HepG2 (cell line): ENCODE results near the gene PDGFD. TPM values are rescaled to one million over a fixed set of nuclear protein-coding genes. Genes with fewer than 3 reads are reported as not detected.

ENCODE experiments used
- ATAC-seq: fragments of 200-7000 bp; cut with Tn5 transposase; 3 replicates; pipeline ENCODE4 v1.9.1; 2020; ENCODE audit warnings: mild to moderate bottlenecking, moderate library complexity
- BruUV-seq: library from RNA; stranded (reverse); fragments of 400-500 nt; replicated peaks from 2 replicates; lab custom pipeline; 2021; lab: Mats Ljungman, UMichigan
- CTCF ChIA-PET: fragments of 300-600 bp; formaldehyde crosslinking; extraction: SDS; loops from one replicate; lab custom pipeline; 2021; ENCODE audit warnings: low total read pairs, inconsistent platforms, low intra/inter-chr PET ratio; lab: Yijun Ruan, JAX
- POLR2A ChIA-PET: fragments of 350-600 bp; sonication (Branson Sonifier 250); formaldehyde crosslinking; loops from one replicate; lab custom pipeline; 2020; ENCODE audit warnings: antibody characterized with exemption, inconsistent platforms; lab: Yijun Ruan, JAX
- DNase-seq: peaks from one replicate; pipeline ENCODE4 v3.0.0-alpha.2; 2015; ENCODE audit warnings: low spot score
- FAIRE-seq: peaks from 3 replicates; lab custom pipeline; 2011; peaks lifted over from hg19 to GRCh38; lab: Jason Lieb, UNC
- H2AFZ ChIP-seq: one replicate; pipeline ENCODE4 v1.6.1; 2011; ENCODE audit warnings: low read length, inconsistent platforms
- H3K27ac ChIP-seq: fragments of 300-600 bp; 3 replicates; pipeline ENCODE4 v1.8.0; 2011; ENCODE audit warnings: mixed run types, mild to moderate bottlenecking, mixed read lengths, low read length, inconsistent platforms; ENCODE audit not compliant: insufficient read depth; ENCODE audit errors: extremely low read length
- H3K27me3 ChIP-seq, 2 experiments: fragments of 200-600 bp in 1 of 2; 2 replicates in 1 of 2; 3 replicates in 1 of 2; pipeline versions ENCODE4 v1.6.0 to v1.8.0; 2011; ENCODE audit warnings: low read length in 2 of 2, mild to moderate bottlenecking in 2 of 2, moderate library complexity in 2 of 2, inconsistent platforms in 1 of 2; ENCODE audit not compliant: insufficient read depth in 2 of 2, control insufficient read depth in 1 of 2
- H3K36me3 ChIP-seq, 2 experiments: fragments of 200-600 bp in 1 of 2; replicated peaks in 1 of 2; 2 replicates in 1 of 2; 3 replicates in 1 of 2; pipeline versions ENCODE4 v1.5.1 to v1.8.0; 2011; ENCODE audit warnings: low read length in 2 of 2, inconsistent platforms in 1 of 2; ENCODE audit not compliant: insufficient read depth in 2 of 2, control insufficient read depth in 1 of 2
- H3K4me1 ChIP-seq: 2 replicates; pipeline ENCODE4 v1.5.1; 2012; ENCODE audit warnings: low read length, inconsistent platforms; ENCODE audit not compliant: insufficient read depth
- H3K4me2 ChIP-seq: 2 replicates; pipeline ENCODE4 v1.6.0; 2011; ENCODE audit warnings: low read depth, low read length, inconsistent platforms
- H3K4me3 ChIP-seq, 3 experiments: fragments of 200-600 bp in 1 of 3; sonication (generic), shearing (Covaris generic) in 1 of 3; replicated peaks in 1 of 3; 2 replicates each; pipeline ENCODE4 v1.5.1; 2011 to 2016; ENCODE audit warnings: low read length in 3 of 3, inconsistent platforms in 2 of 3, low read depth in 2 of 3, mild to moderate bottlenecking in 2 of 3, control low read depth in 1 of 3, mixed read lengths in 1 of 3; ENCODE audit not compliant: insufficient read depth in 1 of 3
- H3K79me2 ChIP-seq: one replicate; pipeline ENCODE4 v1.6.1; 2011; ENCODE audit warnings: low read length, inconsistent platforms; ENCODE audit not compliant: insufficient read depth
- H3K9ac ChIP-seq: 2 replicates; pipeline ENCODE4 v1.6.0; 2011; ENCODE audit warnings: mild to moderate bottlenecking, low read depth, low read length, inconsistent platforms; ENCODE audit not compliant: insufficient read depth
- H3K9me3 ChIP-seq: 2 replicates; pipeline ENCODE4 v1.5.1; 2012; ENCODE audit warnings: mild to moderate bottlenecking, low read length
- H4K20me1 ChIP-seq: 2 replicates; pipeline ENCODE4 v1.6.0; 2011; ENCODE audit warnings: inconsistent platforms, mild to moderate bottlenecking, low read length, moderate library complexity; ENCODE audit not compliant: insufficient read depth
- ASH2L ChIP-seq: fragments of 300-600, 200-600 bp; sonication (generic); IDR thresholded peaks from 2 replicates; pipeline ENCODE4 v1.7.0; 2017; ENCODE audit warnings: low read depth, mild to moderate bottlenecking, moderate library complexity, mixed read lengths, low read length; ENCODE audit not compliant: insufficient read length
- IRF2 ChIP-seq: IDR thresholded peaks from 2 replicates; pipeline ENCODE4 v1.6.1; 2018; ENCODE audit warnings: missing genetic modification reagents, missing compliant biosample characterization
- KDM6A ChIP-seq: IDR thresholded peaks from 2 replicates; pipeline ENCODE4 v1.6.1; 2016; ENCODE audit warnings: low read depth
- MEIS2 ChIP-seq: sonication (generic); formaldehyde crosslinking; IDR thresholded peaks from 2 replicates; pipeline ENCODE4 v1.9.0; 2021; ENCODE audit warnings: mild to moderate bottlenecking, missing genetic modification reagents
- NFYC ChIP-seq: IDR thresholded peaks from 2 replicates; pipeline ENCODE4 v1.6.1; 2016; ENCODE audit warnings: missing genetic modification reagents, missing compliant biosample characterization
- NKX3-1 ChIP-seq: sonication (generic); formaldehyde crosslinking; IDR thresholded peaks from 2 replicates; pipeline ENCODE4 v1.5.0; 2020; ENCODE audit warnings: missing genetic modification reagents
- POLR2G ChIP-seq: fragments of 200-400 bp; formaldehyde crosslinking; IDR thresholded peaks from 2 replicates; pipeline ENCODE4 v1.6.1; 2018; ENCODE audit warnings: mild to moderate bottlenecking, low read depth, low read length, moderate library complexity
- RAD51 ChIP-seq: fragments of 450-650 bp; IDR thresholded peaks from 2 replicates; pipeline ENCODE4 v1.6.1; 2016; ENCODE audit warnings: borderline replicate concordance
- RFXAP ChIP-seq: sonication (generic); formaldehyde crosslinking; IDR thresholded peaks from 2 replicates; pipeline ENCODE4 v1.4.0; 2020; ENCODE audit warnings: missing genetic modification reagents, borderline replicate concordance
- SMAD3 ChIP-seq: sonication (generic); formaldehyde crosslinking; IDR thresholded peaks from 2 replicates; pipeline ENCODE4 v1.4.0; 2020; ENCODE audit warnings: missing genetic modification reagents
- SSRP1 ChIP-seq: IDR thresholded peaks from 2 replicates; pipeline ENCODE4 v1.6.1; 2016; ENCODE audit warnings: control low read depth
- YY1 ChIP-seq: IDR thresholded peaks from 2 replicates; pipeline ENCODE4 v1.6.1; 2011; ENCODE audit warnings: low read length, low read depth, moderate library complexity, mild to moderate bottlenecking; ENCODE audit not compliant: insufficient read depth, insufficient replicate concordance
- ZNF10 ChIP-seq: sonication (generic); formaldehyde crosslinking; IDR thresholded peaks from 2 replicates; pipeline ENCODE4 v1.4.0; 2020; ENCODE audit warnings: mild to moderate bottlenecking, low read depth, missing genetic modification reagents, borderline replicate concordance
- ZNF367 ChIP-seq: sonication (generic); formaldehyde crosslinking; IDR thresholded peaks from 2 replicates; pipeline ENCODE4 v1.4.0; 2020; ENCODE audit warnings: missing genetic modification reagents, borderline replicate concordance
- ZNF510 ChIP-seq: sonication (generic); formaldehyde crosslinking; IDR thresholded peaks from 2 replicates; pipeline ENCODE4 v1.4.0; 2020; ENCODE audit warnings: low read depth, mild to moderate bottlenecking, missing genetic modification reagents
- ZNF530 ChIP-seq: sonication (generic); formaldehyde crosslinking; IDR thresholded peaks from 2 replicates; pipeline ENCODE4 v1.5.0; 2020; ENCODE audit warnings: low read depth, mild to moderate bottlenecking, missing genetic modification reagents
- ZNF816 ChIP-seq: sonication (generic); formaldehyde crosslinking; IDR thresholded peaks from 2 replicates; pipeline ENCODE4 v1.8.0; 2022; ENCODE audit warnings: missing genetic modification reagents, mild to moderate bottlenecking, borderline replicate concordance
- ZSCAN20 ChIP-seq: sonication (generic); formaldehyde crosslinking; IDR thresholded peaks from 2 replicates; pipeline ENCODE4 v1.4.0; 2020; ENCODE audit warnings: missing genetic modification reagents, mild to moderate bottlenecking, borderline replicate concordance
- WGBS: methylation state at CpG from one replicate; pipeline ENCODE4 v1.1.6; 2017; ENCODE audit warnings: low lambda C conversion rate; 5-methylcytosine and 5-hydroxymethylcytosine counted together
- in situ Hi-C: cut with HindIII; loops from 2 replicates; pipeline ENCODE4 v1.10.0; 2017; ENCODE audit warnings: low pct_unique_long_range_greater_than_20kb; ENCODE audit not compliant: extremely low pct_ligation_motif_present
- intact Hi-C: fragments of 100-400 bp; cut with micrococcal nuclease; formaldehyde crosslinking; loops from one replicate; pipeline ENCODE4 v1.10.0; 2022; ENCODE audit not compliant: unreplicated experiment
- polyA plus RNA-seq, 8 experiments: library from polyadenylated mRNA; depleted of rRNA in 3 of 8; stranded (reverse) in 7 of 8; unstranded in 1 of 8; fragments of >200 nt; fragmentation: Illumina TruSeq in 4 of 8; extraction: Trizol in 4 of 8; gene quantifications; 2 replicates each; pipeline versions ENCODE4 v1.2.1 to v1.2.3, GENCODE V29; 2011 to 2016; ENCODE audit warnings: low read depth in 4 of 8, missing spikeins in 1 of 8, mixed read lengths in 1 of 8; ENCODE audit not compliant: insufficient read depth in 1 of 8
- total RNA-seq, 5 experiments: library from RNA; depleted of rRNA; stranded (reverse); fragments of >200 nt; fragmentation: Illumina TruSeq; extraction: Trizol; gene quantifications; 2 replicates each; pipeline ENCODE4 v1.2.3, GENCODE V29; 2016; ENCODE audit warnings: low read depth in 1 of 5
- TF ChIP-seq, protein P1 (sequence below): sonication (generic); formaldehyde crosslinking; IDR thresholded peaks from 2 replicates; pipeline ENCODE4 v1.4.0; 2020; ENCODE audit warnings: missing genetic modification reagents

Gene PDGFD
- total and polyA plus RNA-seq, 2 of the 13 experiments (the other 11 are each of a cell fraction or from before 2014, with no cell fraction given), result 0.09 to 0.29 TPM

DNA sequence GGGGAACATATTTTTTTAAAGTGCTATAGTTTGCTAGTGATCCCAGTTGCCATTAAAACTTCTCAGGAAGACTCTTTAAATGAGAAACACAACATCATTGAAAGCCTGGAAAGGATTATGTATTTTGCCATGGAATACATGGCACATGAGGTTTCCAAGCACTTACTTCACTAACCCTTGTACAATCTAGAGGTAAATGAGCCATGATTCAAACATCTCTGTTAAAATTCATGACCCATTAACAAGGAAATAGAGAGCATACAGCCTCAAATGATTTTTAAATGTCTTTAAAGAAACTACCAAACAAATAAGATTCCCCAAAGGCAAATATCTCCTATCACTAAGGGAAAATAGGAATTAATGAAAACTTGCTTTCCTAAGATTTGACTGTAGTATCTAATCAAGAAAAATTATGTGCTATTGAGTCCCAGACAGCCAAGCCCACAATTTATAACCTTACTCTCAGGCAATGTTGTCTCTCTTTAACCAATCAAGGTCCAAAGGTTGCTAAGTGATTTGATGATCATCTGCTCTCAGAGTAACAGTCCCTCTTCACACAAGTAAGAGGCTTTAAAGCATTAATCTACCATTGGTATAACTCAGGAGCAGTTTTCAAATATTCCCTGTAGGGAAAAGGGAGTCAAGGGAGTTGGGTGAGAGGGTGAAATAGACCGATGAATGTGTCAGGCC, 219.6 kb downstream of the PDGFD start (continued):
- no peak for TF ChIP-seq ZSCAN20 (CRISPR knock-in tag)

DNA sequence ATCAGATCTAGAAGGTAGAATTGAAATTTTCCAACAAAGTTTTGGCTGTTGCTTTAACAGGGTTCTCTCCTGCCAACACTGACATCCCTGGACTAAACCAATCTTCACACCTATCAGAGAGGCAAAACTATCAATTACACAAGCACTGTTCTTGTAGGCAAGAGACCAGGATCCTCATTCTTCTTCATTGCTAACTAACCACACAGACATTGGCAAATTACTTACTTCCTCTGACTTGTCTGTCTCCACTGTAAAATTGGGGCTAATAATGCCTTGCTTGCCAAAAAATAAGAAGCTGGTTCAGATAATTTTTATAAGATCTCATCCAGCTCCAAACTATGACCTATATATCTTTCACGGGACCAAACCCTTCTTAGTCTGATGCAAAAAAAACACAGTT, 221.3 kb downstream of the PDGFD start:
- POLR2A ChIA-PET, result no interaction called here
- H3K79me2 ChIP-seq, result no peaks in the 10 kb centered on the region
- no TSS peak for BruUV-seq
- H3K27ac ChIP-seq, result no peak overlapping the region
- H3K36me3 ChIP-seq, result no peaks in the 10 kb centered on the region
- whole genome bisulfite sequencing, result 5% methylated on average over 1 of the region's 1 CpG
- CTCF ChIA-PET, result no interaction called here
- no peak overlapping the region for H2AFZ ChIP-seq
- H3K27me3 ChIP-seq, result no peaks in the 10 kb centered on the region
- H3K4me1 ChIP-seq, result no peaks in the 10 kb centered on the region
- in situ Hi-C loops, result no loop called here
- peaks cover 19% of the 10 kb centered on the region; the same call in 1 of the 2 replicates for H3K9me3 ChIP-seq
- TF ChIP-seq SSRP1 (CRISPR knock-in tag) (no peak), ZNF10 (CRISPR knock-in tag) (no peak), ZNF510 (CRISPR knock-in tag) (no peak), NFYC (no peak), RFXAP (no peak), IRF2 (CRISPR knock-in tag) (no peak)
- TF ChIP-seq, all 625 proteins: peak for 0
- FAIRE-seq (no peak), ATAC-seq (no peak), DNase-seq (no peak)
- Histone ChIP-seq H4K20me1 (no peaks in the 10 kb centered on the region), H3K4me2 (no peak overlapping the region), H3K9ac (no peak overlapping the region), H3K4me3 (no peak overlapping the region)
- intact Hi-C loops, result no loop called here

DNA sequence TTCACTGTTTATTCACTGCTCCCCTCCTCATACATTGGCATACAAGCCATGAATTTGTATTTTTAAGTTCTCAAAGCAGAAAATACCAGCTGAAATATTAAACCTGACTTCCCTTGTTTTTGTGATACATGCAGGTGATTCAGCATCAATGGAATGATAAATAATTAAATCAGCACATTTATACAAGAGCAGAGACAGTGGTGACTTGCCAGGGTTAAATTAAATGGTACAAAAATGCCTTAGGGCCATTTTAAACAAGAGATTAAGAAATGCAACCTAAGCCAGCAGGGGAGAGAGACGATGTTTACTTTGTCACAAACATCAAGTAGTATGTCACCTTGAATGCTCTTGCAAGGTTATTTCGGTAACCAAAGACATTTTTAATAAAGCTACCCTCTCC, 223.4 kb downstream of the PDGFD start:
- in situ Hi-C loops (no loop called here), intact Hi-C loops (no loop called here)
- DNase-seq (no peak), ATAC-seq (no peak), FAIRE-seq (no peak)
- 0% methylated on average over 2 of the region's 2 CpGs for whole genome bisulfite sequencing
- H3K27me3 ChIP-seq, result no peaks in the 10 kb centered on the region
- no TSS peak for BruUV-seq
- H3K27ac ChIP-seq, result no peak overlapping the region
- no peak overlapping the region for H3K4me2 ChIP-seq
- no peak overlapping the region for H3K9ac ChIP-seq
- H3K36me3 ChIP-seq, result no peaks in the 10 kb centered on the region
- peaks cover 20% of the 10 kb centered on the region; the same call in 1 of the 2 replicates for H3K9me3 ChIP-seq
- POLR2A ChIA-PET, result no interaction called here
- H3K79me2 ChIP-seq, result no peaks in the 10 kb centered on the region
- no peaks in the 10 kb centered on the region for H4K20me1 ChIP-seq
- no peak overlapping the region for H2AFZ ChIP-seq
- CTCF ChIA-PET, result no interaction called here
- H3K4me3 ChIP-seq, result no peak overlapping the region
- no peaks in the 10 kb centered on the region for H3K4me1 ChIP-seq
- no peak for TF ChIP-seq KDM6A (CRISPR knock-in tag)
- TF ChIP-seq RAD51, result no peak
- no peak for TF ChIP-seq NKX3-1 (CRISPR knock-in tag)
- TF ChIP-seq, protein P1, sequence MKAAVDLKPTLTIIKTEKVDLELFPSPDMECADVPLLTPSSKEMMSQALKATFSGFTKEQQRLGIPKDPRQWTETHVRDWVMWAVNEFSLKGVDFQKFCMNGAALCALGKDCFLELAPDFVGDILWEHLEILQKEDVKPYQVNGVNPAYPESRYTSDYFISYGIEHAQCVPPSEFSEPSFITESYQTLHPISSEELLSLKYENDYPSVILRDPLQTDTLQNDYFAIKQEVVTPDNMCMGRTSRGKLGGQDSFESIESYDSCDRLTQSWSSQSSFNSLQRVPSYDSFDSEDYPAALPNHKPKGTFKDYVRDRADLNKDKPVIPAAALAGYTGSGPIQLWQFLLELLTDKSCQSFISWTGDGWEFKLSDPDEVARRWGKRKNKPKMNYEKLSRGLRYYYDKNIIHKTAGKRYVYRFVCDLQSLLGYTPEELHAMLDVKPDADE, result no peak
- TF ChIP-seq POLR2G, result no peak
- TF ChIP-seq YY1, result no peak
- TF ChIP-seq ZNF816 (CRISPR knock-in tag), result no peak
- no peak for TF ChIP-seq ZNF367 (CRISPR knock-in tag)
- no peak for TF ChIP-seq SMAD3 (CRISPR knock-in tag)
- TF ChIP-seq ZNF530 (CRISPR knock-in tag), result no peak
- TF ChIP-seq ASH2L, result no peak
- no peak for TF ChIP-seq MEIS2
